ENCODE results near the gene UBTD1.

DNA sequence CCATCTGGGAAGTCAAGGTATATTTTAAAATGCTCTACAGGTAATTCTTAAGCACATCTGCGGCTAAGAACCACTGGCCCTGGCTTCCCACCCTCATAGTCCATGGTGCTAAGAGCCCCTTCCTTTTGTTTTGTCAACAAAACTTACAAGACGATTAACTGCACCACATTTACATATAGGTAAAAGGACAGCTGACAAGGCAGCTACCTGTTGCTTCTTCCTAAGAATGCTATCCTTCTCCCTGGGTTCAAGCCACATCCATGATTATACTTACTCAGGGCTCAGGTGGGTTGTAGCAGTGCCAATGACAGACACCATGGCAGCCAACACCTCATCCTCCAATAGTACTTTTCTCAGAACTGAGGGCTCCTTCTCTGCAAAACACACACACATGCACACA lies 36.4 kb upstream of the UBTD1 start:
- TF ChIP-seq, protein P1, sequence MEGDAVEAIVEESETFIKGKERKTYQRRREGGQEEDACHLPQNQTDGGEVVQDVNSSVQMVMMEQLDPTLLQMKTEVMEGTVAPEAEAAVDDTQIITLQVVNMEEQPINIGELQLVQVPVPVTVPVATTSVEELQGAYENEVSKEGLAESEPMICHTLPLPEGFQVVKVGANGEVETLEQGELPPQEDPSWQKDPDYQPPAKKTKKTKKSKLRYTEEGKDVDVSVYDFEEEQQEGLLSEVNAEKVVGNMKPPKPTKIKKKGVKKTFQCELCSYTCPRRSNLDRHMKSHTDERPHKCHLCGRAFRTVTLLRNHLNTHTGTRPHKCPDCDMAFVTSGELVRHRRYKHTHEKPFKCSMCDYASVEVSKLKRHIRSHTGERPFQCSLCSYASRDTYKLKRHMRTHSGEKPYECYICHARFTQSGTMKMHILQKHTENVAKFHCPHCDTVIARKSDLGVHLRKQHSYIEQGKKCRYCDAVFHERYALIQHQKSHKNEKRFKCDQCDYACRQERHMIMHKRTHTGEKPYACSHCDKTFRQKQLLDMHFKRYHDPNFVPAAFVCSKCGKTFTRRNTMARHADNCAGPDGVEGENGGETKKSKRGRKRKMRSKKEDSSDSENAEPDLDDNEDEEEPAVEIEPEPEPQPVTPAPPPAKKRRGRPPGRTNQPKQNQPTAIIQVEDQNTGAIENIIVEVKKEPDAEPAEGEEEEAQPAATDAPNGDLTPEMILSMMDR (IDR thresholded peaks at IDR 0.05): no peak
- no peak for TF ChIP-seq POLR2A (IDR thresholded peaks at IDR 0.05)

Measured in Peyer's patch (tissue), 4 donors.